HG03442 (cell line): ENCODE measurements around the gene ZNF592.

Experiments used
- ATAC-seq: cut with Tn5 transposase; IDR thresholded peaks from one replicate; pipeline ENCODE4 v1.9.1; 2021; ENCODE audit warnings: mild to moderate bottlenecking, moderate library complexity; ENCODE audit not compliant: unreplicated experiment

The ZNF592 gene

GRCh38 chr15:84775867-84776449 lies 27.6 kb downstream of the ZNF592 start:
- ATAC-seq = no peak

- no peak for ATAC-seq
Observed at GRCh38 chr15:84778194-84778593, 29.8 kb downstream of the ZNF592 start.

GRCh38 chr15:84780492-84780891 lies 32.1 kb downstream of the ZNF592 start:
- no peak for ATAC-seq

- ATAC-seq = no peak
Observed at GRCh38 chr15:84781495-84781894, 33.1 kb downstream of the ZNF592 start.

- ATAC-seq = no peak
Observed at GRCh38 chr15:84782346-84782745, 34.0 kb downstream of the ZNF592 start.

GRCh38 chr15:84783493-84784251 lies 35.3 kb downstream of the ZNF592 start:
- ATAC-seq = no peak

- ATAC-seq = no peak
Observed at GRCh38 chr15:84784262-84784661, 35.9 kb downstream of the ZNF592 start.

- ATAC-seq = no peak
Observed at GRCh38 chr15:84785053-84785452, 36.7 kb downstream of the ZNF592 start.

- ATAC-seq = no peak
Observed at GRCh38 chr15:84788500-84788899, 40.1 kb downstream of the ZNF592 start.

GRCh38 chr15:84789762-84790161 lies 41.4 kb downstream of the ZNF592 start:
- ATAC-seq = no peak

GRCh38 chr15:84790676-84791075 lies 42.3 kb downstream of the ZNF592 start:
- no peak for ATAC-seq

- ATAC-seq = no peak
Observed at GRCh38 chr15:84791763-84792162, 43.4 kb downstream of the ZNF592 start.

GRCh38 chr15:84793431-84794161 lies 45.2 kb downstream of the ZNF592 start:
- no peak for ATAC-seq

GRCh38 chr15:84794162-84794547 lies 45.8 kb downstream of the ZNF592 start:
- ATAC-seq = no peak

- ATAC-seq = no peak
Observed at GRCh38 chr15:84795186-84795585, 46.8 kb downstream of the ZNF592 start.

GRCh38 chr15:84797212-84797611 lies 48.8 kb downstream of the ZNF592 start:
- ATAC-seq = no peak

GRCh38 chr15:84797801-84798200 lies 49.4 kb downstream of the ZNF592 start:
- ATAC-seq = no peak

- ATAC-seq = no peak
Observed at GRCh38 chr15:84798436-84798946, 50.1 kb downstream of the ZNF592 start.

GRCh38 chr15:84799511-84800187 lies 51.3 kb downstream of the ZNF592 start:
- no peak for ATAC-seq

GRCh38 chr15:84800365-84800806 lies 52.0 kb downstream of the ZNF592 start:
- ATAC-seq = no peak
